ENCODE results near the gene GPC2. TPM values are rescaled to one million over a fixed set of nuclear protein-coding genes. Genes with fewer than 3 reads are reported as not detected.
"Not testable (repeated sequence)": the region's sequence is repeated elsewhere in the genome, so short reads cannot be mapped to it uniquely, and the experiment has no call there.

GPC2 gene, protein sequence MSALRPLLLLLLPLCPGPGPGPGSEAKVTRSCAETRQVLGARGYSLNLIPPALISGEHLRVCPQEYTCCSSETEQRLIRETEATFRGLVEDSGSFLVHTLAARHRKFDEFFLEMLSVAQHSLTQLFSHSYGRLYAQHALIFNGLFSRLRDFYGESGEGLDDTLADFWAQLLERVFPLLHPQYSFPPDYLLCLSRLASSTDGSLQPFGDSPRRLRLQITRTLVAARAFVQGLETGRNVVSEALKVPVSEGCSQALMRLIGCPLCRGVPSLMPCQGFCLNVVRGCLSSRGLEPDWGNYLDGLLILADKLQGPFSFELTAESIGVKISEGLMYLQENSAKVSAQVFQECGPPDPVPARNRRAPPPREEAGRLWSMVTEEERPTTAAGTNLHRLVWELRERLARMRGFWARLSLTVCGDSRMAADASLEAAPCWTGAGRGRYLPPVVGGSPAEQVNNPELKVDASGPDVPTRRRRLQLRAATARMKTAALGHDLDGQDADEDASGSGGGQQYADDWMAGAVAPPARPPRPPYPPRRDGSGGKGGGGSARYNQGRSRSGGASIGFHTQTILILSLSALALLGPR
- total RNA-seq = 1 to 10 TPM in 1 of 4 donors, not detected in 3; 1.3 TPM

DNA sequence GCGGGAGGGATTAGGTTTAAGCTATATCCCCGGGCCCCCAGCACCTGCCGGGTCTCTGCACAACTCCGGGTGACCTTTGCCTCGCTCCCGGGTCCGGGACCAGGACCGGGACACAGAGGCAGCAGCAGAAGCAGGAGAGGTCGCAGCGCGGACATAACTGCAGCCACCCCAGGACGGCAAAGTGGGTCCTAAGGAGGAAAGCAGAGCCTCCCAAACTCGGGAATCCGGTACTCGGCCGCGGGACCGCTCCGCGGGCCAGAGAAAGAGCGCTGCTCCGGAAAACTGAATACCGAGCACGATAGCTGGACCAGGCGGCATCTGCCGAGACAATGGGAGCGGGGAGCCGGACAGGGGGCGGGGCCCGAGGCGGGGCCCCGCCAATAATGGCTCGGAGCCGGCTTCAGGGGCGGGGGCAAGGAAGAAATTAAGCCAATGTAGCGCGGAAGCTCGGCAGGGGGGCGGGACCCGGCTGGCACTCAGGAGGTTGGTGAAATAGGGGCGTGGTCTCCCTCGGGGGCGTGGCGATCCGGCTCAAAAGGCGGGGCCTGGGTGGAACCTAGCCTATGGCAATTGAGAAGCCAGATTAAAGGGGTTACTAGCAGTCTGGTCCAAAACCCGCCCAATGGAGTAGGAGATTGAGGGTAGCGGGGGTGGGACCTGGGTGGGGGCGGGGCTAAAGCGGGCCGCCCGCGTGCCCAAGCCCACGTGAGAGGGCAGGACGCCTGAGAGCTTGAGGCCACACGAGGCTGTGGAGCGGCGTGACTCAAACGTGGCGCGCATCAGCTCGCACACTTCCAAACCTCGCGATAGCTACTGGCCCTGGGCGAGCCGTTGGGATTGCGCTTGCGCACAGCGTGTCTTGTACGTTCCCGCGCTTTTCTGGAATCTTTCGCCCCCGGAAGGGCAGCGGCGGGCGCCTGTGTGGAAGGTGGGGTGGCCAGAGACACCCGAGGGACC is at the start of gene GPC2, which contains the start of gene STAG3:
GPC2 (minus strand) TSS at position 337 of the 957 bp plus-strand sequence; CDS start at position 155, 182 bp downstream.
STAG3 (plus strand) TSS at position 874 of the 957 bp plus-strand sequence. CDS start 2,639 bp downstream, outside the sequence.
- 5 to 12% methylated on average over 36 to 57 of the region's 78 CpGs for WGBS, 2 donors
- Histone ChIP-seq H3K27ac (no peak within 1 kb of the TSS), H3K9me3 (no peaks in the 10 kb centered on the region), H3K36me3 (no peaks in the 10 kb centered on the region), H3K4me1 (peaks cover 8 to 9% of the 10 kb centered on the region in 2 donors), H3K27me3 (no peaks in the 10 kb centered on the region), H3K4me3 (replicated peaks in 1 of 3) (peak within 1 kb of the TSS in 1 of 3 donors; percentile 34)
- intact Hi-C loops (cut with DNase I) = no loop called here
- no peak for TF ChIP-seq POLR2A (IDR thresholded peaks at IDR 0.05)
- TF ChIP-seq, protein P1, sequence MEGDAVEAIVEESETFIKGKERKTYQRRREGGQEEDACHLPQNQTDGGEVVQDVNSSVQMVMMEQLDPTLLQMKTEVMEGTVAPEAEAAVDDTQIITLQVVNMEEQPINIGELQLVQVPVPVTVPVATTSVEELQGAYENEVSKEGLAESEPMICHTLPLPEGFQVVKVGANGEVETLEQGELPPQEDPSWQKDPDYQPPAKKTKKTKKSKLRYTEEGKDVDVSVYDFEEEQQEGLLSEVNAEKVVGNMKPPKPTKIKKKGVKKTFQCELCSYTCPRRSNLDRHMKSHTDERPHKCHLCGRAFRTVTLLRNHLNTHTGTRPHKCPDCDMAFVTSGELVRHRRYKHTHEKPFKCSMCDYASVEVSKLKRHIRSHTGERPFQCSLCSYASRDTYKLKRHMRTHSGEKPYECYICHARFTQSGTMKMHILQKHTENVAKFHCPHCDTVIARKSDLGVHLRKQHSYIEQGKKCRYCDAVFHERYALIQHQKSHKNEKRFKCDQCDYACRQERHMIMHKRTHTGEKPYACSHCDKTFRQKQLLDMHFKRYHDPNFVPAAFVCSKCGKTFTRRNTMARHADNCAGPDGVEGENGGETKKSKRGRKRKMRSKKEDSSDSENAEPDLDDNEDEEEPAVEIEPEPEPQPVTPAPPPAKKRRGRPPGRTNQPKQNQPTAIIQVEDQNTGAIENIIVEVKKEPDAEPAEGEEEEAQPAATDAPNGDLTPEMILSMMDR (IDR thresholded peaks at IDR 0.05) = no peak
- peak; percentile 87 for DNase-seq

DNA sequence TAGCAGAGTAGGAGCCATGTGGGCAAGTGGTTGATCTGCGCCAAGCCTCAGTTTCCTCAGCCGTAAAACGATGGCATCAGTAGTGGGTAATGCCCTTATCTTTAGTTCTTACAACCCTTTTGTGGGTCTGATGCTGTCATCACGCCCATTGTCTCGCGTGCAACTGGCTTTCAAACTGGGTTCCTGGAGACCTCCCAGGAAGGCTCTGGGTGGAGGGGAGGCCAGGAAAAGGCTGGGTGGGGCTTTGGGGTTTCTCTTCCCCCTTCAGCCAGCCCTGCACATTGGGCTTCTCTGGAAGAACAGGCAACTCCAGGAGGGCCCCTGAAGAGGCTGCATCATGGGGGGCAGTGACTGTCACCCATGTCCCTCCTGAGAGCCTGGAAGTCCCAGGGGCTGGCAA is 47.7 kb upstream of the GPC2 start:
- DNase-seq; intact Hi-C loops (cut with DNase I): not testable (repeated sequence)
- WGBS, 2 donors = 94% methylated on average over 6 of the region's 6 CpGs

DNA sequence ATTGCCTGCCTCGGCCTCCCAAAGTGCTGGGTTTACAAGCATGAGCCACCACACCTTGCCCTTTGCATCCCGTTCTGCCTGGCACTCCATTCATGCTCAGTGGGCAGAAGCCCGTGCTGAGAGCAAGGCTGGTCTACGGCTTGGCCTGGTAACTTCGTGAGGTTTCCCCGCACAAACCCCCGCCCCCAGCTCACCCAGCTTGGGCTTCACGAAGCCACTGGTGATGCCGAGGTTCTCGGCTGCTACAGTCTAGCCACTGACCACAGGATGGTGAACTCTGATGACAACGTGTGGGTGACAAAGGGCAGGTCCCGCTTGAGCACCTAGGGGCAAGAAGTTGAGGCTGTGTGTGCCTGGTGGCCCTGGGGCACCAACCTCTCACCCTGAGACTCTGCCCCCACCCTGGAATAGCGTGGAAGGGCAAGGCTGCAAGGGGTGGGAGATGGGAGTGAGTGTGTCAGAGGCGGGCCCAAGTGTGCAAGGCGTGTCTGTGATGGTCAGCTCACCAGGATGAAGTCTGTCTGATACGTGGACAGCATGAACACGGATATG is 46.3 kb upstream of the GPC2 start:
- H3K27ac ChIP-seq; H3K27me3 ChIP-seq; H3K9me3 ChIP-seq; H3K4me1 ChIP-seq; H3K4me3 ChIP-seq (replicated peaks in 1 of 3); DNase-seq; intact Hi-C loops (cut with DNase I); H3K36me3 ChIP-seq: not testable (repeated sequence)
- 95 to 97% methylated on average over 11 to 14 of the region's 17 CpGs for WGBS, 2 donors

More for the DNA sequence above, 47.7 kb upstream of the GPC2 start:
- H3K9me3 ChIP-seq; H3K27me3 ChIP-seq; H3K27ac ChIP-seq; H3K36me3 ChIP-seq; H3K4me3 ChIP-seq (replicated peaks in 1 of 3); H3K4me1 ChIP-seq: not testable (repeated sequence)

DNA sequence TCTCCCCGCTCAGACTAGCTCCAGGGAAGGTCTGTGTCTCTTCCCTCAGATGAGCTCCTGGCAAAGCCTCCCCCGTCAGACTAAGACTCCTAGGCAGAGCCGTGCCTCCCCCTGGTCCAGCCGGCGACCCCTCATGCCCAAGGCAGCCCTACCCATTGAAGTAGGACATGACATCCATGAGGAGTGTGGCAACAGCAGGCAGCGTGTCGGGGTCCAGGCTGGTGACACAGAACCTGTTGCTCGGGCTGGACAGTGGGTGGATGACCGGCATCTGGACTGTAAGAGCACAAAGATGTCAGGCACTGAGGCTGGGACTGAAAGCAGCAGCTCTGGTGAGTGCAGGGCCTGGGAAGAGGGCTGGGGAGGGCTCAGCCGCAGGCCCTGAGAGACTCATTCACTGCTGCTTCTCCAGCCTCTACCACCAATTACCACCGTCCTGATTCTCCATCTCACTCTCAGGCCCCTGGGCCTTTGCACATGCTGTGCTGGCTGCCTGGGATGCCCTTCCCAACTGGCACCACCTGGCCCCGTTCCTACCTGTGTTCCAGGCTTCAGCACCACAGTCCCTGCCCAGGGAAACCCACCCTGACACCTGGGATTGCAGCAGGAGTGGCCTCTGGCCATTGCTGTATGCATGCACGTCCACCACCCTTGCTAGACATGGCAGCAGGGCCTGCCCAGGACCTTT is 45.4 kb upstream of the GPC2 start:
- H3K4me1 ChIP-seq = no peaks in the 10 kb centered on the region
- H3K36me3 ChIP-seq = no peaks in the 10 kb centered on the region
- no peaks in the 10 kb centered on the region for H3K27me3 ChIP-seq
- H3K9me3 ChIP-seq = no peaks in the 10 kb centered on the region
- TF ChIP-seq, protein P1 (IDR thresholded peaks at IDR 0.05) = no peak
- no peak for TF ChIP-seq POLR2A (IDR thresholded peaks at IDR 0.05)
- intact Hi-C loops (cut with DNase I) = no loop called here
- WGBS, 2 donors = 96 to 97% methylated on average over 11 to 13 of the region's 13 CpGs
- no peak for DNase-seq
- no peak overlapping the region for H3K4me3 ChIP-seq (replicated peaks in 1 of 3)
- no peak overlapping the region for H3K27ac ChIP-seq

DNA sequence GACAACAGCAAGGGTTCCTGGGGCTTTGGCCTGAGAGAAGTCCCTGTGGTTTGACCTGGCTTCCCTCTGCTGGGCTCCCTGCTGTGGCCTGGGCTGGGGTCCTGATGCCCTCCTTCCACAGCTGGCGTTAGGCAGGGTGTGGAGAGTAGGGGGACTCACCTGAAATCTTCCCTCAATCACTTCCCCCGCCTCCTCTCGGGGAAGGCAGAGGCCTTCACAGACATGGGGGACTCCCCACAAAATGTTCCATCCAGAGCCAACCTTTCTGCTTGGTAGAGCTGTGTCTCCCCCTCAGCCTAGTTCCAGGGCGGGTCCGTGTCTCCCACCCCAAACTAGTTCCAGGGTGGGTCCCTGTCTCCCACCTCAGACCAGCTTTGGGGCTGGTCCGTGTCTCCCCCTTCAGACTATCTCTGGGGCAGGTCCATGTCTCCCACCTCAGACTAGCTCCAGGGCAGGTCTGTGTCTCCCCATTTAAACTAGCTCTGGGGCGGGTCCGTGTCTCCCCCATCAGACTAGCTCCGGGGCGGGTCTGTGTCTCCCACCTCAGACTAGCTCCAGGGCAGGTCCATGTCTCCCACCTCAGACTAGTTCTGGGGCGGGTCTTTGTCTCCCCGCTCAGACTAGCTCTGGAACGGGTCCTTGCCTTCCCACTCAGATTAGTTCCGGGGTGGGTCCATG is 44.7 kb upstream of the GPC2 start:
- Histone ChIP-seq H3K36me3 (no peaks in the 10 kb centered on the region), H3K4me3 (replicated peaks in 1 of 3) (no peak overlapping the region), H3K4me1 (no peaks in the 10 kb centered on the region), H3K27ac (no peak overlapping the region), H3K27me3 (no peaks in the 10 kb centered on the region), H3K9me3 (no peaks in the 10 kb centered on the region)
- no peak for DNase-seq
- TF ChIP-seq POLR2A (IDR thresholded peaks at IDR 0.05) = no peak
- TF ChIP-seq, protein P1 (IDR thresholded peaks at IDR 0.05) = no peak
- intact Hi-C loops (cut with DNase I) = no loop called here
- whole genome bisulfite sequencing, 2 donors = 87 to 91% methylated on average over 13 to 14 of the region's 14 CpGs
